ENCODE results near the gene FAU. TPM values are rescaled to one million over a fixed set of nuclear protein-coding genes. Genes with fewer than 3 reads are reported as not detected.

Gene FAU
- total RNA-seq, 6 donors from 2014 or later, result 405 to 1,014 (median 590) TPM

DNA sequence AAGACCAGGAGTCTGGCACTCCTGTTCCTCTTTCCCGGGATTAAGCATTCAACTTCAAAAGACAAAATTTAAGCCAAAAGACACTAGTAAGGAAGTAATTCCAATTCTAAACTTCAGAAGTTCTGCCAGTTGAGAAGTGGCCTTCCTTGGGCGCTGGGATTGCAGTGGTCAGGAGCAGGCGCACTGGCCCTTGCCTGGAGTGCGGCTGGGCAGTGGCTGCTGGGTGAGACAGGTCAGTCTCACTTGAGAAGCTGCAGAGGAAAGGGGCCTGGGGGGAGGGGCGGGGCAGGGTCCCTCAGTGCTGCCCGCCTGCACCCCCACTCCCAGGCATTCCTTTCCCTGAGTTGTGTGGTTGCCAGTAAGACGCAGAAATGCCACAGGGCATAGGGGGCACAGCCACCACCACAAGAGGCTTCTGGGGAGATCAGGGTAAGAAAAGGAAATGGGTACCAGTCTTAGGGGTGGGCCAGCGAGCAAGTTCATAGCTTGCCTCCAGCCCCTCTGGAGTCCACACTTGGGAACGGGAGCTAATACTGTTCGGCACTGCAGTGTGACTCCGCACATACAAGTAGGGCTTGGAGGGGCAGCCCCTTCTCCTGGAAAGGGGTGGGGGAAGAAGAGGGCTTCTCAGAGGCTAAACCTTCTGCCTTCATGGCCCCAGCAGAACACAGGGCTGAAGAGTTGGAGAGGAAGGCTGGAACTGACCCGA lies 5.7 kb upstream of the FAU start:
- Histone ChIP-seq H3K9me3 (no peaks in the 10 kb centered on the region), H3K27ac (no peak overlapping the region), H3K4me1 (peaks cover 11 to 15% (median 13%) of the 10 kb centered on the region in 4 donors), H3K36me3 (peaks cover 45 to 87% (median 81%) of the 10 kb centered on the region in 4 donors), H3K4me3 (no peak overlapping the region), H3K27me3 (no peaks in the 10 kb centered on the region)
- ATAC-seq (ENCODE audit: low FRiP score in 2 of 2) (no peak), DNase-seq (no peak)
- 82 to 86% methylated on average over 9 to 12 of the region's 12 CpGs for WGBS, 2 donors
- TF ChIP-seq EP300 (IDR thresholded peaks at IDR 0.05) (no peak), POLR2A (IDR thresholded peaks at IDR 0.05) (no peak), POLR2AphosphoS5 (IDR thresholded peaks at IDR 0.05) (no peak)
- TF ChIP-seq, protein P1, sequence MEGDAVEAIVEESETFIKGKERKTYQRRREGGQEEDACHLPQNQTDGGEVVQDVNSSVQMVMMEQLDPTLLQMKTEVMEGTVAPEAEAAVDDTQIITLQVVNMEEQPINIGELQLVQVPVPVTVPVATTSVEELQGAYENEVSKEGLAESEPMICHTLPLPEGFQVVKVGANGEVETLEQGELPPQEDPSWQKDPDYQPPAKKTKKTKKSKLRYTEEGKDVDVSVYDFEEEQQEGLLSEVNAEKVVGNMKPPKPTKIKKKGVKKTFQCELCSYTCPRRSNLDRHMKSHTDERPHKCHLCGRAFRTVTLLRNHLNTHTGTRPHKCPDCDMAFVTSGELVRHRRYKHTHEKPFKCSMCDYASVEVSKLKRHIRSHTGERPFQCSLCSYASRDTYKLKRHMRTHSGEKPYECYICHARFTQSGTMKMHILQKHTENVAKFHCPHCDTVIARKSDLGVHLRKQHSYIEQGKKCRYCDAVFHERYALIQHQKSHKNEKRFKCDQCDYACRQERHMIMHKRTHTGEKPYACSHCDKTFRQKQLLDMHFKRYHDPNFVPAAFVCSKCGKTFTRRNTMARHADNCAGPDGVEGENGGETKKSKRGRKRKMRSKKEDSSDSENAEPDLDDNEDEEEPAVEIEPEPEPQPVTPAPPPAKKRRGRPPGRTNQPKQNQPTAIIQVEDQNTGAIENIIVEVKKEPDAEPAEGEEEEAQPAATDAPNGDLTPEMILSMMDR (IDR thresholded peaks at IDR 0.05), result no peak

DNA sequence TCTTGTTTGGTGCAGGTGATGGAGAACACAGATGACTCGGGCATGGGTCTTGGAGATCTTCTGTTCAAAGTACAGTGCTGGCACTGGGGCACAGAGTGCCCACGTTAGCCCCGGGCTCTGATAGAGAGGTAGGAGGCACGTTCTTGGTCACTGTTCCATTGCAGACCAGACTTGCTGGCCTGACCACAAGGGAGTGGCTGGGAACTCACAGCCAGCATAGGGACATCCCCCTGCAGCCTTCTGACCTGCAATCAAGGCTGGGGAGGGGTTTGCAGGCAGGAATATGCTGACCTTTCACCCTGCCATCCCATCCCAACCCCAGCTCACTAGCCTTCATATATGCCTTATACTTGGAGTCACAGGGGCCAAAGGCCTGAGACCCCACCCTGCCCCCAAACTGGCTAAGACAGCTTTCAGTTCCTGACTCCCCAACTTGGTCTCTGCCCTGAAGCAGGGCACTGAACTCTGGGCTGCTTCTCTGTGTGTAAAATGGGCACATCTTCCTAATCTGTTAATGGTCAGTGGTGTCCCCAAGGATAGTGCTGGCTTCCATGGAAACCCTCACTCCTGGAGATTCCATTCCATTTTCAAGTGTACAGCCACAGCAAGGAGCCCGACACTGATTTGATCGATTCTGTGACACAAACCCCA lies 4.8 kb upstream of the FAU start:
- Histone ChIP-seq H3K27me3 (no peaks in the 10 kb centered on the region), H3K9me3 (no peaks in the 10 kb centered on the region), H3K27ac (no peak overlapping the region), H3K4me1 (peaks cover 6 to 10% (median 8%) of the 10 kb centered on the region in 4 donors), H3K36me3 (peaks cover 45 to 78% (median 73%) of the 10 kb centered on the region in 4 donors), H3K4me3 (no peak overlapping the region)
- DNase-seq (no peak), ATAC-seq (ENCODE audit: low FRiP score in 2 of 2) (no peak)
- TF ChIP-seq EP300 (IDR thresholded peaks at IDR 0.05), result no peak
- TF ChIP-seq POLR2A (IDR thresholded peaks at IDR 0.05), result no peak
- TF ChIP-seq, protein P1 (IDR thresholded peaks at IDR 0.05), result no peak
- no peak for TF ChIP-seq POLR2AphosphoS5 (IDR thresholded peaks at IDR 0.05)
- WGBS, 2 donors, result 85 to 92% methylated on average over 2 to 6 of the region's 6 CpGs

DNA sequence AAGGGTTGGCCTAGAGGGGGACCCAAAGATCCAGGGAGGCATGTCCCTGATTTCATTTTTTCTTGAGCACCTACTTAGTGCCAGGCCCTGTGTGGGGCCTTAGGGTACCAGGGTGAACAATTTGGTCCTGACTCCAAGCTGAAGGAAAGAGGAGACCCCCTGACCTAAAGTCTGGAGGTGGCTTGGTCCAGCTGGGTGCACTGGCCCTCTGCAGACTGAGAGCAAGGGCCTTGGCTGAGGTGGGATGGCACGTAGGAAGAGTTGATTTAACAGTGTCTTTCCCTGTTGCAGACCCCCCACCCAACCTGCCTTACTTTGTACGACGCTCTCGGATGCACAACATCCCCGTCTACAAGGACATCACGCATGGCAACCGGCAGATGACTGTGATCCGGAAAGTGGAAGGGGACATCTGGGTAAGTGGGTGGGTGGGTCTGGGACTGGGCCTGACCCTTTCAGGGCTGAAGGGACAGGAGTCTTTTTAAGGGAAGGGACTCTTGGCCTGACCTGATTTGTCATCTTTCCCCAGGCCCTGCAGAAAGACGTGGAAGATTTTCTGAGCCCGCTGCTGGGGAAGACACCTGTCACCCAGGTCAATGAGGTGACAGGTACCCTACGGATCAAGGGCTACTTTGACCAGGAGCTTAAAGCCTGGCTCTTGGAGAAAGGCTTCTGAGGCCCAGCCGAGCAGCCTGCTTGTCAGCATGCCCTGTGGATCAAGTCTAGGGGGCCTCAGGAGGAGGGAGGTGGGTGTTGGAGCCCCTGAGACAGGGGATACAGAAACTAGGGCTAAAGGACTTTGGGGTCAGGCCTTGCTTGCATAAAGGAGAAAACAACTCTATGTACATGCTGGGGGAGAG lies 3.5 kb upstream of the FAU start:
- no peak overlapping the region for H3K27ac ChIP-seq
- no peaks in the 10 kb centered on the region for H3K9me3 ChIP-seq
- TF ChIP-seq POLR2A (IDR thresholded peaks at IDR 0.05), result no peak
- no peak for TF ChIP-seq POLR2AphosphoS5 (IDR thresholded peaks at IDR 0.05)
- no peak for TF ChIP-seq EP300 (IDR thresholded peaks at IDR 0.05)
- TF ChIP-seq, protein P1 (IDR thresholded peaks at IDR 0.05), result no peak
- peaks cover 38 to 72% (median 68%) of the 10 kb centered on the region in 4 donors for H3K36me3 ChIP-seq
- WGBS, 2 donors, result 89 to 90% methylated on average over 10 to 12 of the region's 12 CpGs
- DNase-seq, result no peak
- H3K4me1 ChIP-seq, result peaks cover 17 to 21% (median 18%) of the 10 kb centered on the region in 4 donors
- no peak overlapping the region for H3K4me3 ChIP-seq
- no peaks in the 10 kb centered on the region for H3K27me3 ChIP-seq
- ATAC-seq (ENCODE audit: low FRiP score in 2 of 2), result no peak

DNA sequence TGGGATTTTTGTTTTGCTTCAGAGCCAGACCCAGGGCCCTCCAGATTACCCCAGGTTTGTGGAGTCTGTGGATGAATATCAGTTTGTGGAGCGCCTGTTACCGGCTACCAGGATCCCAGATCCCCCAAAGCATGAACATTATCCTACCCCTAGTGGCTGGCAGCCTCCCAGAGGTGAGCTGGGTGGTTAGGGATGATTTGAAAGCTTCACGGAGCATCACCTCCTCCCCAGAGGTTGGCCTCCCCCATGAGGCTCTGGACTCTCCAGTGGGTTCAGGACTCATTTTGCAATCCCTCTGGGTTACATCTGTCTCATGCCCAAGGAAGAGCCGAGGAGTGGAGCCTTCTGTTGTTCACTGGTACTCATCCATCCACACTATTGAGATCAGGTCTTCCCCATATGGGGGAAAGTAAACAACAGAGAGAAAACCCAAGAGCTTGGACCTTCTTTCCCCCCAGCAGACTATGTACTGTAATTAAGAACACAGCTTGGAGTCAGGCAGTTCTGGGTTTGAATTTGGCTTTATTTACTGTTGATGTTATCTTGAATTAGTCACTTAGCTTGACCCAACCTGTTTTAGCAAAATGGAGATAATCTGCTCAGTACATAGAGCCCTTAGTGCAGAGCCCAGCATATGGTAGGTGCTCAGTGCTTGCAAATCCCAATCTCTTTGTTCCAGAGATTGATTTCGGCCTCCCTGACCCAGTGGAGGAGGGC lies 2.7 kb upstream of the FAU start:
- WGBS, 2 donors, result 90 to 93% methylated on average over 4 to 5 of the region's 5 CpGs
- H3K9me3 ChIP-seq, result no peaks in the 10 kb centered on the region
- H3K4me1 ChIP-seq, result peaks cover 17 to 28% (median 19%) of the 10 kb centered on the region in 4 donors
- ATAC-seq (ENCODE audit: low FRiP score in 2 of 2) (no peak), DNase-seq (no peak)
- H3K27me3 ChIP-seq, result no peaks in the 10 kb centered on the region
- H3K36me3 ChIP-seq, result peaks cover 37 to 72% (median 68%) of the 10 kb centered on the region in 4 donors
- no peak for TF ChIP-seq POLR2A (IDR thresholded peaks at IDR 0.05)
- no peak overlapping the region for H3K27ac ChIP-seq
- no peak overlapping the region for H3K4me3 ChIP-seq

All from upper lobe of left lung (tissue), 6 donors.